Right kidney (tissue), 9 donors: ENCODE data around the gene BRF1.
"Not testable (repeated sequence)": the region's sequence is repeated elsewhere in the genome, so short reads cannot be mapped to it uniquely, and the experiment has no call there.

Experiments
- DNase-seq: peaks from one replicate; pipeline ENCODE4 v3.0.0-alpha.2; 2016
- long read RNA-seq, 8 donors: transcript quantifications; one replicate each; lab custom pipeline, GENCODE V29; 2026

BRF1 gene
- long read RNA-seq, donor 1, partial matches to known transcripts = 0 of 2 reads
- long read RNA-seq, donor 1, other reads (novel, unspliced or antisense) = 0 of 2 reads
- long read RNA-seq, donor 2, partial matches to known transcripts = 0 of 2 reads
- long read RNA-seq, donor 2, other reads (novel, unspliced or antisense) = 0 of 2 reads
- long read RNA-seq, donor 3, partial matches to known transcripts = 0 of 1 reads
- long read RNA-seq, donor 3, other reads (novel, unspliced or antisense) = 0 of 1 reads
- long read RNA-seq, donor 4, partial matches to known transcripts = 16 of 37 reads
- long read RNA-seq, donor 4, other reads (novel, unspliced or antisense) = 19 of 37 reads
- long read RNA-seq, donor 5, partial matches to known transcripts = 50 of 53 reads
- long read RNA-seq, donor 5, other reads (novel, unspliced or antisense) = 0 of 53 reads
- long read RNA-seq, donor 6, partial matches to known transcripts = 91 of 94 reads
- long read RNA-seq, donor 6, other reads (novel, unspliced or antisense) = 0 of 94 reads
- long read RNA-seq, donor 7 = 0 reads
- long read RNA-seq, donor 8, partial matches to known transcripts = 0 of 4 reads
- long read RNA-seq, donor 8, other reads (novel, unspliced or antisense) = 0 of 4 reads

GRCh38 chr14:105300542-105301102 lies at the start of gene BRF1:
TSS of gene BRF1 (minus strand) at chr14:105301001. CDS start at chr14:105300629, 372 bp downstream.
- peak; percentile 85 for DNase-seq

GRCh38 chr14:105349992-105350391 lies 49.2 kb upstream of the BRF1 start:
- DNase-seq = no peak

- no peak for DNase-seq
Observed at GRCh38 chr14:105348945-105349699, 48.3 kb upstream of the BRF1 start.

GRCh38 chr14:105348169-105348944 lies 47.6 kb upstream of the BRF1 start:
- DNase-seq = no peak

- no peak for DNase-seq
Observed at GRCh38 chr14:105347587-105347968, 46.8 kb upstream of the BRF1 start.

- DNase-seq = no peak
Observed at GRCh38 chr14:105346876-105347586, 46.2 kb upstream of the BRF1 start.

GRCh38 chr14:105346200-105346533 lies 45.4 kb upstream of the BRF1 start:
- DNase-seq = no peak

- DNase-seq = no peak
Observed at GRCh38 chr14:105343194-105343593, 42.4 kb upstream of the BRF1 start.

- DNase-seq = no peak
Observed at GRCh38 chr14:105340821-105341733, 40.3 kb upstream of the BRF1 start.

- no peak for DNase-seq
Observed at GRCh38 chr14:105337966-105338741, 37.4 kb upstream of the BRF1 start.

GRCh38 chr14:105337433-105337832 lies 36.6 kb upstream of the BRF1 start:
- DNase-seq = no peak

GRCh38 chr14:105336477-105337287 lies 35.9 kb upstream of the BRF1 start:
- no peak for DNase-seq

- no peak for DNase-seq
Observed at GRCh38 chr14:105335735-105336476, 35.1 kb upstream of the BRF1 start.

- DNase-seq = not testable (repeated sequence)
Observed at GRCh38 chr14:105335231-105335542, 34.4 kb upstream of the BRF1 start.

GRCh38 chr14:105334383-105335230 lies 33.8 kb upstream of the BRF1 start:
- DNase-seq = no peak

- no peak for DNase-seq
Observed at GRCh38 chr14:105333613-105334364, 33.0 kb upstream of the BRF1 start.
